ENCODE measurements around the gene STRN.
"Not testable (repeated sequence)": the region's sequence is repeated elsewhere in the genome, so short reads cannot be mapped to it uniquely, and the experiment has no call there.

STRN gene

DNA sequence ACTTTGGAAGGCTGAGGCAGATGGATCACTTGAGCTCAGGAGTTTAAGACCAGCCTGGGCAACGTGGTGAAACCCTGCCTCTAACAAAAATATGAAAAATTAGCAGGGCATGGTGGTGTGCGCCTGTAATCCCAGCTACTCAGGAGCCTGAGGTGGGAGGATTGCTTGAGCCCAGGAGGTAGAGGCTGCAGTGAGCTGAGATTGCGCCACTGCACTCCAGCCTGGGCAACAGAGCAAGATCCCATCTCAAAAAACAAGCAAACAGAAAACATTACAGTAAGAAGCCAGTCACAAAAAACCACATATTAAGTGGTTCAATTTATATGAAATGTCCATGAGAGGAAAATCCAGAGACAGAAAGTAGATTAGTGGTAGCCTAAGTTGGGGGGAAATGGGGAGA, 12.7 kb upstream of the STRN start:
- H3K4me1 ChIP-seq (ENCODE audit: control insufficient read depth, insufficient read depth, low read length); H3K4me2 ChIP-seq (ENCODE audit: low read length); H3K9ac ChIP-seq (ENCODE audit: low read depth, low read length); H3K4me3 ChIP-seq (ENCODE audit: low read length); H3K27me3 ChIP-seq (ENCODE audit: control insufficient read depth, insufficient read depth, low read length); H3K9me3 ChIP-seq (replicated peaks; ENCODE audit: low read length): not testable (repeated sequence)
- H3K36me3 ChIP-seq (ENCODE audit: insufficient read depth, low read length): peaks cover 12% of the 10 kb centered on the region

DNA sequence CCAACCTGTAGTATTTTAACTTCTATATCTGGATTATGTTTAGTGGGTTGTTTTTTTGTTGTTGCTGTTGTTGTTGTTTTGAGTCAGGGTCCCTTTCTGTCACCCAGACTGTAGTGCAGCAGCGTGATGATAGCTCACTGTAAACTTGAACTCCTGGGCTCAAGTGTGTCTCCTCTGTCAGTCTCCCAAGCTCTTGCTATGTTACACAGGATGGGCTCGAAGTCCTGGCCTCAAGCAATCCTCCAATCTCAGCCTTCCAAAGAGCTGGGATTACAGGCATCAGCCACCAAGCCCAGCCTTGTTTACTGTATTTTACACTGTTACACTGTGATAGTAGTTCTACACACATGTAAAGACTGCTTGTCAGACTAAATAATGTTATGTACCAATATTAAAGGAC, 9.7 kb upstream of the STRN start:
- H3K27me3 ChIP-seq (ENCODE audit: control insufficient read depth, insufficient read depth, low read length): no peaks in the 10 kb centered on the region
- no peak overlapping the region for H3K9ac ChIP-seq (ENCODE audit: low read depth, low read length)
- no peak overlapping the region for H3K4me3 ChIP-seq (ENCODE audit: low read length)
- peaks cover 7% of the 10 kb centered on the region for H3K36me3 ChIP-seq (ENCODE audit: insufficient read depth, low read length)
- no peaks in the 10 kb centered on the region for H3K4me1 ChIP-seq (ENCODE audit: control insufficient read depth, insufficient read depth, low read length)
- H3K9me3 ChIP-seq (replicated peaks; ENCODE audit: low read length): no peaks in the 10 kb centered on the region
- no peak overlapping the region for H3K4me2 ChIP-seq (ENCODE audit: low read length)

DNA sequence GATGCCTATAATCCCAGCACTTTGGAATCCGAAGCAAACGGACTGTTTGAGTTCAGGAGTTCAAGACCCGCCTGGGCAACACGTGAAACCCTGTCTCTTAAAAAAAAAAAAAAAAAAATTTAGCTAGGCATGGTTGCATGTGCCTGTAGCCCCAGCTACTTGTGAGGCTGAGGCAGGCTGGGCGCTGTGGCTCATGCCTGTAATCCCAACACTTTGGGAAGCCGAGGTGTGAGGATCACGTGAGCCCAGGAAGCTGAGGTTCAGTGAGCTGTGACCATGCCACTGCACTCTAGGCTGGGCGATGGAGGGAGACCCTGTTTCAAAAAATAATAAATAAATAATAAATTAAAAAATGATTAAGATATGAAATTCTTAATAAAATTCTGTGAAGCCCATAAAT, 9.0 kb upstream of the STRN start:
- Histone ChIP-seq H3K9me3 (replicated peaks; ENCODE audit: low read length) (no peaks in the 10 kb centered on the region), H3K4me2 (ENCODE audit: low read length) (no peak overlapping the region), H3K9ac (ENCODE audit: low read depth, low read length) (no peak overlapping the region), H3K27me3 (ENCODE audit: control insufficient read depth, insufficient read depth, low read length) (no peaks in the 10 kb centered on the region), H3K4me1 (ENCODE audit: control insufficient read depth, insufficient read depth, low read length) (no peaks in the 10 kb centered on the region), H3K4me3 (ENCODE audit: low read length) (no peak overlapping the region), H3K36me3 (ENCODE audit: insufficient read depth, low read length) (peaks cover 5% of the 10 kb centered on the region)

DNA sequence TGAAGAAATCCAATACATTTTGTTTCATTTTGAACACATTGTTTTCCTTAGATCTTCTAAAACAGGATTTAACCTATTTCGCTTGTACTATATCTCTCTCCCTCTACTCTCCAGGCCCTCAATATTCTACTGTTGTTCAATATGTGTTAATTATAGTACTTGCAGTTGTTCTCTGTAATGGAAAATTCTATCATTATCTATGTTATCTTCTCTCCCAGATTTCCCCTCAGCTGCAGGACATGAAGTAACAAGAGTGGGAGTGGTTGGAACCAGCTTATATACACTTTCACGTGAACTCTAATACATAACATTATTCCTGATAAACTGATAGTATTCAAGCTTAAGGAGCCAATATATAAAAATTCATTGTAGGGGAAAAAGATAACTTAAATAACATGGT, 7.0 kb upstream of the STRN start:
- no peaks in the 10 kb centered on the region for H3K9me3 ChIP-seq (replicated peaks; ENCODE audit: low read length)
- no peak overlapping the region for H3K4me3 ChIP-seq (ENCODE audit: low read length)
- no peak overlapping the region for H3K9ac ChIP-seq (ENCODE audit: low read depth, low read length)
- H3K4me2 ChIP-seq (ENCODE audit: low read length): no peak overlapping the region
- no peaks in the 10 kb centered on the region for H3K27me3 ChIP-seq (ENCODE audit: control insufficient read depth, insufficient read depth, low read length)
- H3K36me3 ChIP-seq (ENCODE audit: insufficient read depth, low read length): no peaks in the 10 kb centered on the region
- H3K4me1 ChIP-seq (ENCODE audit: control insufficient read depth, insufficient read depth, low read length): no peaks in the 10 kb centered on the region

DNA sequence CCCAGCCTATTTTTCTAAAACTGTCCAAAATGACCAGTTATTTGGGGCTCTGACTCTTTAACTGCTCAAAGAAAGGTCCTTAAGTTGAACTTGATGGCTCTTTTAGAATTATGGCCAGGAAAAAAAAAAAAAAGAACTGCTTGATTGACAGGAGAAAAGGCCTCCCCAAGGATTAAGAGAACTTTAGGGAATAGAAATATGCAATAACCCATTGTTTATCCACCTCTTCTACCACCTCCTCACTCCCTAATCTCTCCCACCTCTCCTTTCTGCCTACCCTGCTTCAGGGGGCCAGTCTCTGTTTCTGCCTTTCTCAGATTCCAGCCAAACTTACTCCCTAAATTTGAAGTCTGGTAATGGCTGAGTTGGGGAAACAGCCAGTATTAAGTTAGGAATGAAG, 5.7 kb upstream of the STRN start:
- Histone ChIP-seq H3K4me1 (ENCODE audit: control insufficient read depth, insufficient read depth, low read length) (peaks cover 6% of the 10 kb centered on the region), H3K9ac (ENCODE audit: low read depth, low read length) (no peak overlapping the region), H3K4me3 (ENCODE audit: low read length) (no peak overlapping the region), H3K9me3 (replicated peaks; ENCODE audit: low read length) (no peaks in the 10 kb centered on the region), H3K36me3 (ENCODE audit: insufficient read depth, low read length) (no peaks in the 10 kb centered on the region), H3K4me2 (ENCODE audit: low read length) (no peak overlapping the region), H3K27me3 (ENCODE audit: control insufficient read depth, insufficient read depth, low read length) (no peaks in the 10 kb centered on the region)

DNA sequence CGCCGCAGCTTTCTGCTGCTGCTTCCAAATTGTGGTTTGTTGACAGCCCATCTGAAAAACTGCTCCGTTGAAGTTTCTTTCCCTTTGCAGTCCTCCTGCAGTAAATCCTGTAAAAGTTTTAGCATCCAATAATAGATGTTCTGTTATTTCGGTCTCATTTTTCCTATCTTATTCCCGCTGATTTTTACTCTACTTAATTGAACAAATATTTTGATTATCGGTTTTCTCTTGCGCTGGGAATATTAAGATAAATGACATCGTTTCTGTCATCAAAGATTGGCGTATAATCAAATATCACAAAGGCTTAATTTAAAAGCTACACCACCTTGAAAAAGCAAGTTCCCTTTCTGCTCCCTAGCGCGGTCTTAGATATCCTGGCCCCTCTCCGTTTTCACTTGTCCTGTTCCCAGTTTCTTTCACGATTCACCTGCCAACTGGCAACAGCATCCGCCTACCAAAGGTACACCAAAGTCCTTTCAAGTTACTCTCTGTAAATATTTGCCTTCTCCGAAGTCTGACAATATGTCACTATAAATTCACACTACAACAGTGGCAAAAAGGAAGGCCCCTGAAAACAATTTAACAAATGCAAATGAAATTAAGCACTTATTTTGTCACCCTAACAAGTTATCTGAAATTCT, 1.0 kb upstream of the STRN start:
- Histone ChIP-seq H3K9me3 (replicated peaks; ENCODE audit: low read length) (no peaks in the 10 kb centered on the region), H3K4me3 (ENCODE audit: low read length) (peak overlapping the region; percentile 86), H3K4me2 (ENCODE audit: low read length) (peak overlapping the region; percentile 95), H3K36me3 (ENCODE audit: insufficient read depth, low read length) (no peaks in the 10 kb centered on the region), H3K4me1 (ENCODE audit: control insufficient read depth, insufficient read depth, low read length) (peaks cover 13% of the 10 kb centered on the region), H3K9ac (ENCODE audit: low read depth, low read length) (peak overlapping the region; percentile 83), H3K27me3 (ENCODE audit: control insufficient read depth, insufficient read depth, low read length) (no peaks in the 10 kb centered on the region)

DNA sequence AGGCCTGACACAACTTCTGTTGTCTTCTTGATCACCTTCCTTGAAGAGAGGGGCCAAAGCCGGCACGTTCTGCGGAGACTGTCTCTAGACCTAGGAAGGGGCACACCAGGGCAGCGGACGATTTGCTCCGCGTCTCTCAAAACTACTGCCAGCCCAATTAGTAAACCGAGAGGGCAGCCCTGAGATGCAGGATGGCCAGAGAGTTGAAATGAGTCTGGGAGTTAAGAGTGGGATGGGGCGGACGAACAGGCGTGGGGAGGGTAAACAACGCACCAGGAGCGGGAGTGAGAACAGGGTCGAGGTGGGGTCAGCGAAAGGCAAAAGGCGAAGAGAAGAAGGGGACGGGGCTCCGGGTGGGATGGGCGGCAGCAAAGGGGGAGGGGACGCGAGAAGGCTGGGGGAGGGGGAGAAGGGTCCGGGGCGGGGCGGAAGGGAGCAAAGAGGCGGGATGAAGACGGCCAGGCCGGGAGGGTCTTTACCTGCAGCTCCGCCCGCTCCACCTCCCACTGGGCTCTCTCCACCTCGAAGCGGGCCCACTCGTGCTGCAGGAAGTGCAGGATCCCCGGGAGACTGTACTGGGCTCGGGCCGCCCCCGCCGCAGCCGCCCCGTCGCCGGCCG, 476 bp downstream of the STRN start:
- peak overlapping the region; percentile 93 for H3K9ac ChIP-seq (ENCODE audit: low read depth, low read length)
- no peaks in the 10 kb centered on the region for H3K36me3 ChIP-seq (ENCODE audit: insufficient read depth, low read length)
- H3K4me3 ChIP-seq (ENCODE audit: low read length): peak overlapping the region; percentile 84
- H3K4me2 ChIP-seq (ENCODE audit: low read length): peak overlapping the region; percentile 98
- H3K9me3 ChIP-seq (replicated peaks; ENCODE audit: low read length): no peaks in the 10 kb centered on the region
- peaks cover 13% of the 10 kb centered on the region for H3K4me1 ChIP-seq (ENCODE audit: control insufficient read depth, insufficient read depth, low read length)
- no peaks in the 10 kb centered on the region for H3K27me3 ChIP-seq (ENCODE audit: control insufficient read depth, insufficient read depth, low read length)

DNA sequence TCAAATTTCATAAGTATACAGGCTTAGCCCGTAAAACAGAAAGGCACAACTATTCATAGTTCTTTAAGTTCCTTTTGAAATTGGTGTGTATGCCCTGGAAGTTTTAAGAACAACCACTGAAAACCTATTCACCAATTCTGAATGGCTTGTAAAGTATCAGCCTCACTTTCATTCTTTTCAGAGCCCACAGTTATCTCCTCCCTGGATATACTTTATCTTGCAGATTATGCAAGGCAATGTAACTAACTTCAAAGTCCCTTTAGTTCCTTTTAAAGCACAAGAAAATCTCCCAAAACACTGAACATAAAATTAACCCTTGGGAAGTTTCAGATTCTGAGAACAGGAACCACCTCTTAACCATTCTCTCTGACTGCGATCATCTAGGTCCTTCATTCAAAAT, 1.1 kb downstream of the STRN start:
- Histone ChIP-seq H3K4me2 (ENCODE audit: low read length) (peak overlapping the region; percentile 98), H3K27me3 (ENCODE audit: control insufficient read depth, insufficient read depth, low read length) (no peaks in the 10 kb centered on the region), H3K4me3 (ENCODE audit: low read length) (peak overlapping the region; percentile 84), H3K9me3 (replicated peaks; ENCODE audit: low read length) (no peaks in the 10 kb centered on the region), H3K4me1 (ENCODE audit: control insufficient read depth, insufficient read depth, low read length) (peaks cover 13% of the 10 kb centered on the region), H3K36me3 (ENCODE audit: insufficient read depth, low read length) (no peaks in the 10 kb centered on the region), H3K9ac (ENCODE audit: low read depth, low read length) (peak overlapping the region; percentile 93)

DNA sequence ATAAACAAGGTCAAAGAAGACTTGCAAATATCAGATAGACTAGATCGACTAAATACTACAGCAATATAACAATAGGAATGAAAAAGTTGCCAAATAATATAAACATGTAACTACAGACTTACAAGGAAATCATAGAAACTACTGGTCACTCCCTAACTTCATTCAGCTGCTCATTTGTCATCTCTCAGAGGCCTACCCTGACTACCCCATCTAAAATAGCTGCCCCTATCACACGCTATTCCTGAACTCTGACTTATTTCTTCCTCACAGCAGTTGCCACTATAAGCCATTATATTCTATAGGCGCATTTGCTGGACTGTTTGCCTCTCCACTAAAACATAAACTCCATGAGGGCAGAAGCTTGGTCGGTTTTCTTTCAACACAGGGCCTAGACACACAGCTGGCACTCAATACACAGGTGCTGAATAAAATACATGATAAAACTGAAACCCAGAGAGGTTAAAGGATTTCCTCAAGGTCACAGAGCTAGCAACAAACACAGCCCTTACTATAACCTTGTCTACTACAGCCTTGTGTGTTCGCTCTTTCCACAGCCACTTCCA, 1.8 kb downstream of the STRN start:
- no peaks in the 10 kb centered on the region for H3K36me3 ChIP-seq (ENCODE audit: insufficient read depth, low read length)
- no peaks in the 10 kb centered on the region for H3K9me3 ChIP-seq (replicated peaks; ENCODE audit: low read length)
- H3K4me3 ChIP-seq (ENCODE audit: low read length): peak overlapping the region; percentile 84
- H3K4me1 ChIP-seq (ENCODE audit: control insufficient read depth, insufficient read depth, low read length): peaks cover 13% of the 10 kb centered on the region
- H3K4me2 ChIP-seq (ENCODE audit: low read length): peak overlapping the region; percentile 98
- H3K9ac ChIP-seq (ENCODE audit: low read depth, low read length): peak overlapping the region; percentile 93
- H3K27me3 ChIP-seq (ENCODE audit: control insufficient read depth, insufficient read depth, low read length): no peaks in the 10 kb centered on the region

DNA sequence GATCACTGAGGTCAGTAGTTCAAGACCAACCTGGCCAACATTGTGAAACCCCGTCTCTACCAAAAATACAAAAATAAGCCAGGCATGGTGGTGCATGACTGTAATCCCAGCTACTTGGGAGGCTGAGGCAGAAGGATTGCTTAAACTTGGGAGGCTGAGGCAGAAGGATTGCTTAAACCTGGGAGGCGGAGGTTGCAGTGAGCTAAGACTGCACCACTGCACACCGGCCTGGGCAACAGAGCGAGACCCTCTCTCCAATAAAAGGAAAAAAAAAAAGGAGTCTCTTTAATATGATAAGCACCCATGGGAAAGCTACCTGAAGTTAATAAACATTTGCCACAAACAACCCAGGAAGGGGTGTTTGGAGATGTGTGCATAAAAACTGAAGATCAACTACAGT, 2.6 kb downstream of the STRN start:
- H3K4me1 ChIP-seq (ENCODE audit: control insufficient read depth, insufficient read depth, low read length): peaks cover 13% of the 10 kb centered on the region
- no peaks in the 10 kb centered on the region for H3K36me3 ChIP-seq (ENCODE audit: insufficient read depth, low read length)
- no peaks in the 10 kb centered on the region for H3K9me3 ChIP-seq (replicated peaks; ENCODE audit: low read length)
- no peaks in the 10 kb centered on the region for H3K27me3 ChIP-seq (ENCODE audit: control insufficient read depth, insufficient read depth, low read length)
- H3K4me2 ChIP-seq (ENCODE audit: low read length): no peak overlapping the region
- H3K9ac ChIP-seq (ENCODE audit: low read depth, low read length): no peak overlapping the region
- no peak overlapping the region for H3K4me3 ChIP-seq (ENCODE audit: low read length)

DNA sequence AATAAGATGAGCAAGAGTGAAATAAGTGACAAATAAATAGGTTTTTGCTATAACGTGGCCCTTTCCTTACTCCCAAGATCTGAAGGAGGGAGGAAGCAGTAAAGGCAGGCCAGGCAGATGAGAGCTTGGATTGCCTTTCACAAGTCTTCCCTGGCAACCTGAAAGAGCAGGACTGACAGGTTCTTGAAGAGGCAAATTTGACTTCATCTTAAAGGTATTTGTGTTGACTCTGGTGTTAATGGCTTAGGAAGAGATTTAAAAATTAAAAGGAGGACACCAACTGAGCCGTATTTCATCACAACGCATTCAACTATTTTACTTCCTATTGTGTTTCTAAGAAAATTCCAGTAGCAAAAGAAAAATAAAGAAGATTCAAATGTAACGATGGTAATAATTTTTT, 3.2 kb downstream of the STRN start:
- H3K9me3 ChIP-seq (replicated peaks; ENCODE audit: low read length): no peaks in the 10 kb centered on the region
- H3K36me3 ChIP-seq (ENCODE audit: insufficient read depth, low read length): no peaks in the 10 kb centered on the region
- no peak overlapping the region for H3K9ac ChIP-seq (ENCODE audit: low read depth, low read length)
- H3K4me1 ChIP-seq (ENCODE audit: control insufficient read depth, insufficient read depth, low read length): peaks cover 13% of the 10 kb centered on the region
- no peaks in the 10 kb centered on the region for H3K27me3 ChIP-seq (ENCODE audit: control insufficient read depth, insufficient read depth, low read length)
- H3K4me2 ChIP-seq (ENCODE audit: low read length): no peak overlapping the region
- no peak overlapping the region for H3K4me3 ChIP-seq (ENCODE audit: low read length)

DNA sequence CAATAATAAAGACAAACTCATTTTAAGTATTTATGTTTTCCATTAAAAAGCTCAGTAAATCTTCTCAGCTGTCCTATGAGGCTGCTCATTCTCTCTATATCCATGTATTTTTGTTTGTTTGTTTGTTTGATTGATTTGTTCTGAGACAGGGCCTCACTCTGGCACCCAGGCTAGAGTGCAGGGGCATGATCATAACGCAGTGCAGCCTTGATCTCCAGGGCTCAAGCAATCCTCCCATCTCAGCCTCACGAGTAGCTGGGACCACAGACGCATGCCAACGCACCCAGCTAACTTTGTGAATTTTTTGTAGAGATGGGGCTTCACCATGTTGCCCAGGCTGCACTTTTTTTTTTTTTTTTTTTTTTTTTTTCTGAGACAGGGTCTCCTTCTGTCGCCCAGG, 5.6 kb downstream of the STRN start:
- H3K9me3 ChIP-seq (replicated peaks; ENCODE audit: low read length): no peaks in the 10 kb centered on the region
- no peak overlapping the region for H3K4me3 ChIP-seq (ENCODE audit: low read length)
- H3K27me3 ChIP-seq (ENCODE audit: control insufficient read depth, insufficient read depth, low read length): no peaks in the 10 kb centered on the region
- no peak overlapping the region for H3K9ac ChIP-seq (ENCODE audit: low read depth, low read length)
- peaks cover 7% of the 10 kb centered on the region for H3K4me1 ChIP-seq (ENCODE audit: control insufficient read depth, insufficient read depth, low read length)
- H3K36me3 ChIP-seq (ENCODE audit: insufficient read depth, low read length): no peaks in the 10 kb centered on the region
- no peak overlapping the region for H3K4me2 ChIP-seq (ENCODE audit: low read length)

All from skeletal muscle satellite cell (primary cell).